Spleen (tissue), 7 donors: ENCODE results near the gene ARL8B.

ENCODE experiments used
- POLR2A ChIP-seq, 3 donors: fragments of 450-650 bp; IDR thresholded peaks; one replicate each; pipeline ENCODE4 v1.5.1; 2017; ENCODE audit warnings: antibody characterized with exemption in 3 of 3, mild to moderate bottlenecking in 1 of 3
- TF ChIP-seq, protein P1 (sequence below), 11 experiments: fragments of 200-600 bp in 7 of 11; fragments of 450-650 bp in 4 of 11; sonication (generic) in 4 of 11; IDR thresholded peaks in 8 of 11; conservative IDR thresholded peaks in 3 of 11; 1 replicate in 7 of 11; 2 replicates in 4 of 11; pipeline versions ENCODE4 v1.4.0 to v1.8.0; 2016 to 2021; ENCODE audit warnings: antibody characterized with exemption in 11 of 11, inconsistent platforms in 4 of 11, mild to moderate bottlenecking in 1 of 11
- donor health status: DM: no; HTN: no; CAD: no; lungs with moderate emphysema.
- donor health status: DM: no; HTN: no; CAD: no.
- donor health status: DM: no; HTN: no; CAD: no.

DNA sequence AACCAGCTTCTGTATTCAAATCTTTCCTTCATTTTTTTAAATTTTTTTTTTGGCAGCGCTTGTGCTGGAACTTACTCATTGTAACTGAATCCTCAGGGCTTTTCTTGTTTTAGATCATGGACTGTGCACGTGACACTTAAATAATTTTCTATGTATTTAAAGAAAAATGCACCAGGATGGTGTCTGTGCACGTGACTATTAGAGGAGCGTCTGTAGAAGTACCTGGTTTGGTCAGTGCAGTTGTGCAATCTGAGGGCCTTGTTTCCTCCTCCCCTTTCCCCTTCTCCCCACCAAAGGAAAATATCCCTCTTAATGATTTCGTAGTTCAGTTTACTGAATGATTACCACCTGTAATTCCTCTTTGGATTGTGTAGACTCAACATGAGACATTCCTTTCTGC, 96.7 kb downstream of the ARL8B start:
- TF ChIP-seq, protein P1, sequence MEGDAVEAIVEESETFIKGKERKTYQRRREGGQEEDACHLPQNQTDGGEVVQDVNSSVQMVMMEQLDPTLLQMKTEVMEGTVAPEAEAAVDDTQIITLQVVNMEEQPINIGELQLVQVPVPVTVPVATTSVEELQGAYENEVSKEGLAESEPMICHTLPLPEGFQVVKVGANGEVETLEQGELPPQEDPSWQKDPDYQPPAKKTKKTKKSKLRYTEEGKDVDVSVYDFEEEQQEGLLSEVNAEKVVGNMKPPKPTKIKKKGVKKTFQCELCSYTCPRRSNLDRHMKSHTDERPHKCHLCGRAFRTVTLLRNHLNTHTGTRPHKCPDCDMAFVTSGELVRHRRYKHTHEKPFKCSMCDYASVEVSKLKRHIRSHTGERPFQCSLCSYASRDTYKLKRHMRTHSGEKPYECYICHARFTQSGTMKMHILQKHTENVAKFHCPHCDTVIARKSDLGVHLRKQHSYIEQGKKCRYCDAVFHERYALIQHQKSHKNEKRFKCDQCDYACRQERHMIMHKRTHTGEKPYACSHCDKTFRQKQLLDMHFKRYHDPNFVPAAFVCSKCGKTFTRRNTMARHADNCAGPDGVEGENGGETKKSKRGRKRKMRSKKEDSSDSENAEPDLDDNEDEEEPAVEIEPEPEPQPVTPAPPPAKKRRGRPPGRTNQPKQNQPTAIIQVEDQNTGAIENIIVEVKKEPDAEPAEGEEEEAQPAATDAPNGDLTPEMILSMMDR (IDR thresholded peaks at IDR 0.05 in 8 of 11, conservative IDR thresholded peaks at IDR 0.05 in 3 of 11): no peak
- TF ChIP-seq POLR2A (IDR thresholded peaks at IDR 0.05): no peak
